ENCODE data around the gene ZCCHC7. TPM values are rescaled to one million over a fixed set of nuclear protein-coding genes. Genes with fewer than 3 reads are reported as not detected.
"Not testable (repeated sequence)": the region's sequence is repeated elsewhere in the genome, so short reads cannot be mapped to it uniquely, and the experiment has no call there.

Gene ZCCHC7
- total RNA-seq, 2 donors from 2014 or later: 21.2 to 22.7 TPM

DNA sequence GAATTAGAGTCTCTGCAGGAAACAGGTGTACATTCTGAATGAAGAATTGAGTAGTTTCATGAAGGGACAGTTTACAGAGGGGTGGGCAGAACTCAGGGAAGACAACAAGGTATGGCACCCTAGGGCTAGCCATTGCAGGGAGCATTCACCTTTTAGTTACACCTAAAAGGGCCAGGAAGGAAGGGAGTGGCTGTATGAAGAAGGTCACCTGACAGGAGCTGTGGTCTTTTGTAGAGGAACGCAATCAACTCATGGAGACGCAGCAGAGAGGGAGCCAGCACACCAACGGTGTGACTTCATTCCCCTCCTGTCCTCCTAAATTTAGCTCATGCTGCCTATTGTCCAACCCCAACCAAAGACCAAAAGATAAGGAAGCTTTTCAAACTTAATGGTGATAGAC is 12.7 kb upstream of the ZCCHC7 start:
- no peaks in the 10 kb centered on the region for H3K36me3 Mint-ChIP-seq (ENCODE audit: low read depth)
- Histone ChIP-seq H3K9ac (ENCODE audit: extremely low read depth, low read length, poor library complexity, severe bottlenecking) (no peak overlapping the region), H3K4me3 (ENCODE audit: low read length) (no peak overlapping the region), H3K4me1 (ENCODE audit: control insufficient read depth, insufficient read depth, low read length) (no peaks in the 10 kb centered on the region), H3K27ac (ENCODE audit: low read depth, low read length) (no peak overlapping the region), H3K27me3 (ENCODE audit: control insufficient read depth, insufficient read depth, low read length, poor library complexity, severe bottlenecking) (no peaks in the 10 kb centered on the region), H3K36me3 (ENCODE audit: control insufficient read depth, insufficient read depth, low read length) (no peaks in the 10 kb centered on the region), H3K9me3 (ENCODE audit: control insufficient read depth, low read length) (no peaks in the 10 kb centered on the region)
- H3K4me1 Mint-ChIP-seq: peaks cover 2% of the 10 kb centered on the region
- 67 to 82% methylated on average over 2 to 3 of the region's 3 CpGs for WGBS, 2 experiments (ENCODE audit: insufficient coverage in 1 of 2, insufficient read length in 1 of 2)
- peaks cover 6% of the 10 kb centered on the region for H3K9me3 Mint-ChIP-seq
- TF ChIP-seq, protein P1, sequence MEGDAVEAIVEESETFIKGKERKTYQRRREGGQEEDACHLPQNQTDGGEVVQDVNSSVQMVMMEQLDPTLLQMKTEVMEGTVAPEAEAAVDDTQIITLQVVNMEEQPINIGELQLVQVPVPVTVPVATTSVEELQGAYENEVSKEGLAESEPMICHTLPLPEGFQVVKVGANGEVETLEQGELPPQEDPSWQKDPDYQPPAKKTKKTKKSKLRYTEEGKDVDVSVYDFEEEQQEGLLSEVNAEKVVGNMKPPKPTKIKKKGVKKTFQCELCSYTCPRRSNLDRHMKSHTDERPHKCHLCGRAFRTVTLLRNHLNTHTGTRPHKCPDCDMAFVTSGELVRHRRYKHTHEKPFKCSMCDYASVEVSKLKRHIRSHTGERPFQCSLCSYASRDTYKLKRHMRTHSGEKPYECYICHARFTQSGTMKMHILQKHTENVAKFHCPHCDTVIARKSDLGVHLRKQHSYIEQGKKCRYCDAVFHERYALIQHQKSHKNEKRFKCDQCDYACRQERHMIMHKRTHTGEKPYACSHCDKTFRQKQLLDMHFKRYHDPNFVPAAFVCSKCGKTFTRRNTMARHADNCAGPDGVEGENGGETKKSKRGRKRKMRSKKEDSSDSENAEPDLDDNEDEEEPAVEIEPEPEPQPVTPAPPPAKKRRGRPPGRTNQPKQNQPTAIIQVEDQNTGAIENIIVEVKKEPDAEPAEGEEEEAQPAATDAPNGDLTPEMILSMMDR (conservative IDR thresholded peaks at IDR 0.05): no peak
- no peak overlapping the region for H3K27ac Mint-ChIP-seq
- peaks cover 3% of the 10 kb centered on the region for H3K27me3 Mint-ChIP-seq (ENCODE audit: insufficient read depth)
- H3K4me3 Mint-ChIP-seq: no peak overlapping the region
- DNase-seq: no peak

DNA sequence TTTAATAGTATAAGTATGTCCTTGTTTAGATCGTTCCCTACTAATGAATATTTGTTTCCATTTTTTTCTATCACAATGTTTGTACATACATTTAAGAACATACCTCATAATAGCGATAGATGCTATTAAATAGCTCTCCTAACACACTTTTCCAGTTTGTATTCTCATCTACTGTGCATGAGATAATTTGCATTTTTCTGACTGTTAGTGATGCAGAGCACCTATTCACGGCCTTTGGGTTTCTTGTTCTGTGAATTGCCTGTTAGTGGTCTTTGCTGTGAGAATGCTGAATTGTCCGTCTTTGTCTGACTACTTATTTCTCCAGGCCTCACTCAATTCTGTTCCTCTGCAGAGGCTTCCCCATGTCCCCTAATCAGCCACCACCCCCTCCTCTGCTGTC is 5.9 kb upstream of the ZCCHC7 start:
- H3K9me3 Mint-ChIP-seq; H3K4me1 Mint-ChIP-seq; H3K36me3 ChIP-seq (ENCODE audit: control insufficient read depth, insufficient read depth, low read length); H3K27me3 Mint-ChIP-seq (ENCODE audit: insufficient read depth); H3K27me3 ChIP-seq (ENCODE audit: control insufficient read depth, insufficient read depth, low read length, poor library complexity, severe bottlenecking); H3K27ac Mint-ChIP-seq; H3K9ac ChIP-seq (ENCODE audit: extremely low read depth, low read length, poor library complexity, severe bottlenecking); H3K36me3 Mint-ChIP-seq (ENCODE audit: low read depth); DNase-seq; H3K4me1 ChIP-seq (ENCODE audit: control insufficient read depth, insufficient read depth, low read length); H3K9me3 ChIP-seq (ENCODE audit: control insufficient read depth, low read length); H3K4me3 Mint-ChIP-seq; H3K4me3 ChIP-seq (ENCODE audit: low read length); H3K27ac ChIP-seq (ENCODE audit: low read depth, low read length): not testable (repeated sequence)
- 93% methylated on average over 3 of the region's 4 CpGs; no CpG with 5 or more reads in 1 of the 2 experiments for WGBS, 2 experiments (ENCODE audit: insufficient coverage in 1 of 2, insufficient read length in 1 of 2)

DNA sequence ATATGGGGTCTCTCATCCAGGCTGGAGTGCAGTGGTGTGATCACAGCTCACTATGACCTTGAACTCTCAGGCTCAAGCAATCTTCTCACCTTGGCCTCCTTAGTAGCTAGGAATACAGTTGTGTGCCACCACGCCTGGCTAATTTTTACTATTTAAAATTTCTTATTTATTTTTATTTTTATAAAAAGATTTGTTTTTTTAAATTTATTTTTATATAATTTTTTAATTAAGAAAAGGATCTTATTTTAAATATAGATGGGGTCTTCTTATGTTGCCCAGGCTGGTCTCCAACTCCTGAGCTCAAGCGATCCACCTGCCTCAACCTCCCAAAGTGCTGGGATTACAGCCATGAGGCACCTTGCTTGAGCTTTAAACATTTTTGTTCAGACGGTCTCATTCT is 2.4 kb upstream of the ZCCHC7 start:
- 85 to 97% methylated on average over 2 of the region's 3 CpGs for WGBS, 2 experiments (ENCODE audit: insufficient coverage in 1 of 2, insufficient read length in 1 of 2)
- Histone ChIP-seq H3K36me3 (ENCODE audit: control insufficient read depth, insufficient read depth, low read length) (no peaks in the 10 kb centered on the region), H3K27ac (ENCODE audit: low read depth, low read length) (no peak overlapping the region), H3K9ac (ENCODE audit: extremely low read depth, low read length, poor library complexity, severe bottlenecking) (no peak overlapping the region), H3K4me3 (ENCODE audit: low read length) (no peak overlapping the region), H3K9me3 (ENCODE audit: control insufficient read depth, low read length) (no peaks in the 10 kb centered on the region), H3K4me1 (ENCODE audit: control insufficient read depth, insufficient read depth, low read length) (no peaks in the 10 kb centered on the region), H3K27me3 (ENCODE audit: control insufficient read depth, insufficient read depth, low read length, poor library complexity, severe bottlenecking) (no peaks in the 10 kb centered on the region)
- Mint-ChIP-seq H3K4me3 (no peak overlapping the region), H3K27me3 (ENCODE audit: insufficient read depth) (peaks cover 8% of the 10 kb centered on the region), H3K4me1 (peaks cover 9% of the 10 kb centered on the region), H3K27ac (no peak overlapping the region), H3K9me3 (peaks cover 7% of the 10 kb centered on the region), H3K36me3 (ENCODE audit: low read depth) (no peaks in the 10 kb centered on the region)
- DNase-seq: no peak
- TF ChIP-seq, protein P1 (conservative IDR thresholded peaks at IDR 0.05): no peak

DNA sequence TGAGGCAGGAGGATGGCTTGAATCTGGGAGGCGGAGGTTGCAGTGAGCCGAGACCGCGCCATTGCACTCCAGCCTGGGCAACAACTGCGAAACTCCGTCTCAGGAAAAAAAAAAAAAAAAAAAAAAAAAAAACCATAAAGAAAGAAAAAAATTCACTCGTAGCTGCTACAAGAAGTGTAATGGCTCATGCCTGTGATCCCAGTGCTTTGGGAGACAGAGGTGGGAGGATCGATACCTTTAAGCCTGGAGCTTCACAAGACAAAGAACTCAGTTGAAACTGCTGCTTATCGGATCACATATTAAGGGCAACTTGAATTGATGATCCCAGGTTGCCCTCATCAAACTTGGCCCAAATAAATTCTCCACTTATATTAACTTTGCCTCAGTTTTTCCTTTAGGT is 1.0 kb upstream of the ZCCHC7 start:
- H3K27me3 Mint-ChIP-seq (ENCODE audit: insufficient read depth): peaks cover 8% of the 10 kb centered on the region
- H3K4me3 Mint-ChIP-seq: no peak overlapping the region
- TF ChIP-seq, protein P1 (conservative IDR thresholded peaks at IDR 0.05): no peak

More for the DNA sequence above, 1.0 kb upstream of the ZCCHC7 start:
- no peak for DNase-seq
- Histone ChIP-seq H3K36me3 (ENCODE audit: control insufficient read depth, insufficient read depth, low read length) (no peaks in the 10 kb centered on the region), H3K9ac (ENCODE audit: extremely low read depth, low read length, poor library complexity, severe bottlenecking) (no peak overlapping the region), H3K27me3 (ENCODE audit: control insufficient read depth, insufficient read depth, low read length, poor library complexity, severe bottlenecking) (no peaks in the 10 kb centered on the region), H3K4me1 (ENCODE audit: control insufficient read depth, insufficient read depth, low read length) (no peaks in the 10 kb centered on the region), H3K4me3 (ENCODE audit: low read length) (peak overlapping the region; percentile 95), H3K9me3 (ENCODE audit: control insufficient read depth, low read length) (no peaks in the 10 kb centered on the region), H3K27ac (ENCODE audit: low read depth, low read length) (no peak overlapping the region)
- Mint-ChIP-seq H3K9me3 (peaks cover 7% of the 10 kb centered on the region), H3K36me3 (ENCODE audit: low read depth) (no peaks in the 10 kb centered on the region), H3K27ac (no peak overlapping the region), H3K4me1 (peaks cover 9% of the 10 kb centered on the region)
- WGBS, 2 experiments (ENCODE audit: insufficient coverage in 1 of 2, insufficient read length in 1 of 2): 98 to 100% methylated on average over 1 to 9 of the region's 9 CpGs

Data from endodermal cell (in vitro differentiated cells).